Measurements from ENCODE around the gene VSTM2L.

DNA sequence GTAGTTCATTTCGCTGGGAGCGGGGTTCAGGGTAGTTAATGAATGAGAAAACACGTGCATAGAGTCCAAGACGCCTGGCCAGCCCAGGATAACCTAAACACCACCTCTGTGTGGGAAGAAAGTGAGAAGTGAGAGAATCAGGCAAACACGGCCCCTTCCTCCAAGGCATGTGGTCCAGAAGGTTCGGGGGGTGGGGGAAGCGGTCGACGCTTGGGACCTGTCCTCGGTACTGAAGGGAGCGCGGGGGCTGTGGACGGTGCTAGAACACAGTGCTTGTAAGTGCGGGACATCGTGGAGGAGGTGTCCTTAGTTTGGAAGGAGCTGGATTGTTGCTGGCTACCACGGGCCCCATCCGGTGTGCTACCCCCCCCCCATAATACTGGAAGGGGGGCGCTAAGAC lies 1.7 kb upstream of the VSTM2L start:
- TF ChIP-seq, protein P1, sequence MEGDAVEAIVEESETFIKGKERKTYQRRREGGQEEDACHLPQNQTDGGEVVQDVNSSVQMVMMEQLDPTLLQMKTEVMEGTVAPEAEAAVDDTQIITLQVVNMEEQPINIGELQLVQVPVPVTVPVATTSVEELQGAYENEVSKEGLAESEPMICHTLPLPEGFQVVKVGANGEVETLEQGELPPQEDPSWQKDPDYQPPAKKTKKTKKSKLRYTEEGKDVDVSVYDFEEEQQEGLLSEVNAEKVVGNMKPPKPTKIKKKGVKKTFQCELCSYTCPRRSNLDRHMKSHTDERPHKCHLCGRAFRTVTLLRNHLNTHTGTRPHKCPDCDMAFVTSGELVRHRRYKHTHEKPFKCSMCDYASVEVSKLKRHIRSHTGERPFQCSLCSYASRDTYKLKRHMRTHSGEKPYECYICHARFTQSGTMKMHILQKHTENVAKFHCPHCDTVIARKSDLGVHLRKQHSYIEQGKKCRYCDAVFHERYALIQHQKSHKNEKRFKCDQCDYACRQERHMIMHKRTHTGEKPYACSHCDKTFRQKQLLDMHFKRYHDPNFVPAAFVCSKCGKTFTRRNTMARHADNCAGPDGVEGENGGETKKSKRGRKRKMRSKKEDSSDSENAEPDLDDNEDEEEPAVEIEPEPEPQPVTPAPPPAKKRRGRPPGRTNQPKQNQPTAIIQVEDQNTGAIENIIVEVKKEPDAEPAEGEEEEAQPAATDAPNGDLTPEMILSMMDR (conservative IDR thresholded peaks at IDR 0.05; ENCODE audit: low read length) = no peak
- no peak for TF ChIP-seq EZH2phosphoT487 (IDR thresholded peaks at IDR 0.05; ENCODE audit: borderline replicate concordance, low read depth, low read length)

Measured in OCI-LY7 (cell line).